ENCODE results near the gene ARMC9.
"Not testable (repeated sequence)": the region's sequence is repeated elsewhere in the genome, so short reads cannot be mapped to it uniquely, and the experiment has no call there.

The ARMC9 gene

DNA sequence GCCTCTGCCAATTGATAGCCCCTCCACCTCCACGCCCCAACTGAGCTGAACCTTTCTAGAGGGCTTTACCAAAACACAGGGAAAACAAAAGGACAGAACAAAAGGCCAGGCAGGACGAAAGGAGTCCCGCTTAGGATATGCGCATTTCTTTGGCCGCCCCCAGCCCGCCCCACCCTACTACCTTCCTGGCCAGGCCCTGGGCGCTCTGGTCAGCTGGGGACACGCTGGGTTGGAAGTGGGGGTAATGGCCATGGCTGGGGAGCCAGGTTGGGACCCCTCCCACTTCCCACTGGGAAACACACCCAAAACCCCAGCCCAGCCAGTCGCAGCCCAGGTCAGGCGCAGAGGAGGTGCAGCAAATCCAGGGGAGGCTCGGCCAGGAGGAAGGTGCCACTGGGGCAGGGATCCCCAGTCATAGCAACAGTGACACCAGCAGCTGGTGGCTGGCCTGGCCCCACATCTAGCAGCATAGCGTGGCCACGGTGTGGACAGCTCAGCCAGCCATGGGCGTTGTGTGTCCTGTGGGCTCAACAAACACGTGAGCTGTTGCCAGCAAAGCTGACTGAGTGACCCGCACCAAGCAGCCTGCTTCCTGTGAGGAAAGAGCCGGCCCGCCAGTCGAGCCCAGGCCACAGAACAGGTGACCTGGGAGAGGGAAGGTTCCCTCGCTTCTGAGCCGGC lies 172.5 kb downstream of the ARMC9 start:
- intact Hi-C loops (cut with DNase I): no loop called here
- peak in 2 of 10 donors; percentile 27 to 75 for DNase-seq

DNA sequence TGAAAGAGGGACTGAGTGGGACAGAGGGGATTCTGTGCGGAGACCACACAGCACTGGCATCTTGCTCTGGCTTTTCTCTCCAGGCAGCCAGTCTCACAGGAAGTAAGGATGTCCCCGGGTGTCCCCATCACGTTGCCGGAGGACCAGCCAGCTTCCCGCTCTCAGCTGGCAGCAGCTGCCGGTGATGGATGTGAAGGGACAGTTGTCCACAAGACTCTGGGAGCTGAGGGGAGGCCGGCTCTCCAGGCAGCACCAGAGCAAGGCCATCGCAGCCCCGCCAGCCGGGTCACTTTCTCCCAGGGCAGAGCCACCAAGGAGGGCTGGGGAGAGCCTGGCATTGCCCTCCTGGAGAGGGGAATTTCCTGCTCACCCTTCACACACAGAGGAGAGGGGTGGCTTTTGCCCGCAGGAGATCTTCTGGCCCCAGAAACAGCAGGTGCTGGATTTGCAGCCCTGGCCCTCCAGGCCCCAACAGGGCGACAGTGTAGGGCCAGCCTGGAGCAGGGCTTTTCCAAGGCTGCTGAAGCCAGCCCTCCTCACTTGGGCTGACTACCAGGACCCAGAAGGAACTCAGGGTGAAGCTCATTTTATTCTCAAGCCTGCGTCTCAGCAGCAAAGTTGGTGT lies 173.1 kb downstream of the ARMC9 start:
- intact Hi-C loops (cut with DNase I): no loop called here
- peak in 8 of 10 donors; percentile 32 to 95 (median 70) for DNase-seq

DNA sequence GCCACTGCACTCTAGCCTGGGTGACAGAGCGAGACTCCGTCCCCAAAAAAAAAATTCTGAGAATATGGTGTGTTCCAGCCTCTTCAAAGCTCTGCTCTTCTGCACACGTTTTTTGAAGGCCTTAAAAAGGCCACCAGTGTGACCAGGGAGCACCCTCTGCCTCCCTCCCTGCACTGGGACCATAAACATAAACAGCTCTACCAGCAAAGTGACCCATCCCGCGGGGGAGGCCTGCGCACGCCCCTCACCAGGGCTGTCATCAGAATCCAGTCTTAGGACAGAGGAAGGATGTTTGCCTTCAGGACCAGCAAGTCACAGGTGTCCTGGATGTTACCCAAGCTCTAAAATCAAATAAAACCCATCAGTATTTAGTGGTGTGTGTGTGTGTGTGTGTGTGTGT lies 173.9 kb downstream of the ARMC9 start:
- intact Hi-C loops (cut with DNase I): no loop called here
- peak in 2 of 10 donors; percentile 29 to 59 for DNase-seq

DNA sequence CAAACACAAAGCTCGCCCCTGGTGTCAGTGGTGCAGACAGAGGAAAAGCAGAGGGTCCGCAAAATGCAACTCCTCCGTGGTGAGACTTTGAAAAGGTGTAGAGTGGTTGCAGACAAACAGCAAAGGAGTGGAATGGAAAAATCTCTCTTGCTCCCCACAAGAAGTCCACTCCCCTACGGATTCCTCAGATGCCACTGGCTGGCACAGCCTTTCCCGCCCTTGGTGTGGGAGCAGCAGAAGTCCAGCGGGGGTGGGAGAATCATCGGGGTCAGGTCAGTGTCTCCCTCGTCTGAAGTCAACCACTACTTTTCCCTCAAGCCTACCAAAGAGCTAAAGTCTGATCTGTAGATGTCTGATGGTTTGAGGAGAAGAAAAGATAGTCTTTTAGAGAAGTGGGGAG lies 174.8 kb downstream of the ARMC9 start:
- intact Hi-C loops (cut with DNase I): no loop called here

DNA sequence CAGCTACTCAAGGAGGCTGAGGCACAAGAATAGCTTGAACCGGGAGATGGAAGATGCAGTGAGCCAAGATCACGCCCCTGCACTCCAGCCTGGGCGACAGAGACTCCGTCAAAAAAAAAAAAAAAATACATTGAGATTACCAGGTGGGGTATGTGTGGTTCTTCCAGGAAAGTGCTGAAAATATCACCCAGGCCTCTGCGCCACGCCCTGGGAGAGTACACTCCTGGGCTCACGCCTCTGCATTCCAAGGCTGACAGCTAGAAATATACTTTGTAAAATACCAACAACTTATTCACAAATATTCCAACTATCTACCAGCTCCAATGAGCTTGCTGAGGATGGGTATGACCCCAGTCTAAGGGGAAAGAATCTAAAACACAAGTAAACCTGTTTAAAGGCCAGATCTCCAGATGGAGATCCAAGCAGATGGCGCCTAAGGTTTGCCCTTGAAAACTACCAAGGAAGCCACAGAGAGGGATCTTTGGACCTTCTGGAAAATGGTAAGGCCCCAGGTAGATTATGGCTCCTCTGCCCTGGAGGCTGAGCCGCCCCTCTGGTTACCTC lies 175.4 kb downstream of the ARMC9 start:
- peak in 1 of 10 donors; percentile 3 for DNase-seq
- intact Hi-C loops (cut with DNase I): no loop called here

More for the DNA sequence above, 174.8 kb downstream of the ARMC9 start:
- DNase-seq: peak in 1 of 10 donors; percentile 29

DNA sequence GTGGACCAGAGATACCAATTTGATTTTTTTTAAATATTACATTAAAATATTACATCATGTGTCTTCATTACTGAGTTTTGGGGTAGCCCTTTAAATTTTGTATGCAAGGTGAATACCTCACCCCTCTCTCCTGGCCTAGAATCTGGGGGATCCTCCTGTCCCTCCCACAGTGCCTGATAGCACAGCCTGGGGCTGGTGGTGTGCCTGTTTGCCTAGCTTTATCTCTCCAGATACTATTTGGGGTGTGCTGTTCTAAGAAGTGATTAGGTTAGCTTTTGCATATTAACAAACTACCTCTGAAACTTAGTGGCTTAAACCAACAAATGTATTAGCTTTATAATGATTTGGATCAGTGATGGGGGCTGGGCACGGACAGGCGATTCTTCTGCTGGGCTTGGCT lies 176.3 kb downstream of the ARMC9 start:
- peak in 1 of 10 donors; percentile 1 for DNase-seq
- intact Hi-C loops (cut with DNase I): no loop called here

DNA sequence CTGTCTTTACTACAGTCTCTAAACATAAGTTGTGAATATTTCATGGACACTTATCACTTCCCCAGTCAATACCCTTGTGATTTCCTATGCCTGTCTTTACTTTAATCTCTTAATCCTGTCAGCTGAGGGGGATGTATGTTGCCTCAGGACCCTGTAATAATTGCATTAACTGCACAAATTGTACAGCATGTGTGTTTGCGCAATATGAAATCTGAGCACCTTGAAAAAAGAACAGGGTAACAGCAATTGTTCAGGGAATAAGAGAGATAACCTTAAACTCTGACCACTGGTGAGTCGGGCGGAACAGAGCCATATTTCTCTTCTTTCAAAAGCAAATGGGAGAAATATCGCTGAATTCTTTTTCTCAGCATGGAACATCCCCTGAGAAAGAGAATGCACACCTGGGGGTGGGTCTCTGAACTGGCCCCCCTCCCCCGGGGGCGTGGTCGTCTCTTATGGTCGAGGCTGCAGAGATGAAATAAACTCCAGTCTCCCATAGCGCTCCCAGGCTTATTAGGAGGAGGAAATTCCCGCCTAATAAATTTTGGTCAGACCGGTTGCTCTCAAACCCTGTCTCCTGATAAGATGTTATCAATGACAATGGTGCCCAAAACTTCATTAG lies 177.7 kb downstream of the ARMC9 start:
- intact Hi-C loops (cut with DNase I): not testable (repeated sequence)
- DNase-seq: peak in 1 of 10 donors; percentile 6

DNA sequence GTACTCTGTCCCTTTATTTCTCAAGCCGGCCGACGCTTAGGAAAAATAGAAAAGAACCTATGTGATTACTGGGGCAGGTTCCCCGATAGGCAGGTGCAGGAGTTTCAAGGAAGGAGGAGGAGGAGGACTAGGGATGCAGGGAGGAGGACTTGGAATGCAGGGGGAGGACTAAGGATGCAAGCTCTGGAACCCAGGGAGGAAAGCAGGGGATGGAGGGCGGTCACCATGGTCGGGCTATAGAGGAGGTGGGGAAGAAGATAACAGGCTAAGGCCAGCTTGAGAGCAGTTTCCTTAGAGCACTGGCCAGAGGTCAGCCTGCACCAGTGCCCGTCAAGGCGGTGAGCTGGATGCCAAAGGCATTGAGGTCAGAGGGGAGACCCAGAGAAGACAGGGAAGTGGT lies 178.4 kb downstream of the ARMC9 start:
- no peak for DNase-seq
- intact Hi-C loops (cut with DNase I): no loop called here

DNA sequence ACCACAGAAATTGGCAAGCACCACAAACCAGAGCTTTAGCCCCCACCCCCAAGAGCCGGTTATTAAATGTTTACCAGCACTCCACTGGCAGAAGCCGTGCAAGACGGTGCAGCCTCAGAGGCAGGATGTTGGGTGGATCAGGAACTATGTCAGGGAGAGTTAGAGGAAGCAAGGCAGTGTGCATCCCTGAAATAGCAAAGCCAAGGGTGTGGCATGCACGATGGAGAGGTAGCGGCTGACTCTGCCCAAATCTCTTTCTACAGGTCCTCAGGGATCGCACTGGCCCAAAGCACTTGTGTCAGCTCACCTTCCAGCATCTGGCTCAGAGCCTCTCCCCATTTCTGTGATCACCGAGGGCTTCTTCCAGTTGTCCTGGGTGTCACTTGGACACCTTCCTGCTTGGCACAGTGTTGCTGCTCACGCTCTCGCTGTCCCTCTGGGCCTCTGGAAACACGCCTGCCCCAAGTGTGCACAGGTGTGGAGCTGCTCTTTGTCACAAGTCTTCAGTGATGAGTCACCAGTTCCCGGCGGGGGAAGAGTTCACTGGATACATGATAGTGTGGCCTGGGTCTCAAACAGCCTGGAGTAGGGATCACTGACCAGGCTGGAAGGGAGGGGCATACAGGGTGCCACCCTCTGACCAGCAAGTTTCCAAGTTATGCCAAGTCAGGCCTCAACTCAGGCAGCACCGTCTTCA lies 179.7 kb downstream of the ARMC9 start:
- intact Hi-C loops (cut with DNase I): no loop called here
- peak in 1 of 10 donors; percentile 25 for DNase-seq

DNA sequence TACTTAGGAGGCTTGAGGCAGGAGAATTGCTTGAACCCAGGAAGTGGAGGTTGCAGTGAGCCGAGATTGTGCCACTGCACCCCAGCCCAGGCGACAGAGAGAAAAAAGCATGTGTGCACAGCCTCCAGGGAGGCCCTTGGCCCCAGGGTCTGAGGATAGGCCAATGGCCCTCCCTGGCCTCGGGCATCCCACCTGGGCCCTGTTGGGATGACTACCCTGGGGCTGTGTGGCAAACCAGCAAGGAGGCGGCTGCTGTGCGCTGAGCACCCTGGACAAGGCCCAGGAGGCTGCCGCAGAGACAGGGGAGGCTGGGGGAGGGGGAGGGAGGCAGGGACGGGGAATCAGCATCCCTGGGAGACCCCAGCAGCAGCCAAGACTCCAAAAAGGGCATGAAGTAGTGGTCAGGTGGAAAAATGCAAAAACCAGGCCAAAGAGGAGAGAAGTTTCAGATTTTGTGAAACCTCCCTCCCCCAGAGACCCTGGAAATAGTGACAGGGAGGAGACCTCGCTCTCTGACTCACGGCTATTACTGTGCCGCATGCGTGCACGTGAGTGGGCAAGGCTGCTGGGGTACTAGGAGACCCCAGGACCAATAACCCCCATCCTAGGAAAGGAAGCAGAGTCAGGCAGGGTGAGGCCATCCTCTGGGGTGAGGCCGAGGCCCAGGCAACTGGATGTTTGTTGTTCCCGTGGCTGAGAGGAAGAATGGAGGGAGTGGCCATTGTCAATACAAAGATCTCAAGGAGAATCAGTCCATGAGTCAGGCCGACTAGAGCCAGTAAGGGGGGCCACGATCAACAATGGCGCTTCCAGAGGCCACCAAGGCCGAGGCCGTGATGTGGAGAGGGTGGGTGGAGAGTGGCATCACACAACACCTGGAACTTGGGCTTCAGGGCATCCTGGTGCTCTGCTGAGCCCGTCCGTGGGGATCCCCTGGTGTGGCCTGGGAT lies 181.1 kb downstream of the ARMC9 start:
- intact Hi-C loops (cut with DNase I): no loop called here
- DNase-seq: peak in 4 of 10 donors; percentile 43 to 90 (median 56)

DNA sequence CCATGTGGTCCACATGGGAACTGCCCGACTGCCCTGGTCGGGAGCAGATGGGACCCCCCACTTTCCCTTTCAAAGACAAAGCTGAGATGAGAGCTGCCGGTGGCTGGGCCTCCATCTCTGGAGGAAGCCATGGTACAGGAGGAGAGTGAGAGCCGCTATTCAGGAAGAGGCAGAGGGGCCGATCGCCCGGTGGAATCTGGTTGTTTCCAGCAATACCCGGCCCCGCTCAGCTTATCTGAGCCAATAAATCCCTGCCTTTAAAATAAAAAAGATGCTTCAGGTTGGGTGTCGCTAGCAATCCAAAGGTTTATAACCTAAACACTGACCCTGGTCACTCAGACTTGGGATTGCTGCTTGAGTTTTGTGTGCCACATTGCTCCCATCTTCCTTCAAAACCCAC lies 181.9 kb downstream of the ARMC9 start:
- intact Hi-C loops (cut with DNase I): no loop called here
- DNase-seq: no peak

DNA sequence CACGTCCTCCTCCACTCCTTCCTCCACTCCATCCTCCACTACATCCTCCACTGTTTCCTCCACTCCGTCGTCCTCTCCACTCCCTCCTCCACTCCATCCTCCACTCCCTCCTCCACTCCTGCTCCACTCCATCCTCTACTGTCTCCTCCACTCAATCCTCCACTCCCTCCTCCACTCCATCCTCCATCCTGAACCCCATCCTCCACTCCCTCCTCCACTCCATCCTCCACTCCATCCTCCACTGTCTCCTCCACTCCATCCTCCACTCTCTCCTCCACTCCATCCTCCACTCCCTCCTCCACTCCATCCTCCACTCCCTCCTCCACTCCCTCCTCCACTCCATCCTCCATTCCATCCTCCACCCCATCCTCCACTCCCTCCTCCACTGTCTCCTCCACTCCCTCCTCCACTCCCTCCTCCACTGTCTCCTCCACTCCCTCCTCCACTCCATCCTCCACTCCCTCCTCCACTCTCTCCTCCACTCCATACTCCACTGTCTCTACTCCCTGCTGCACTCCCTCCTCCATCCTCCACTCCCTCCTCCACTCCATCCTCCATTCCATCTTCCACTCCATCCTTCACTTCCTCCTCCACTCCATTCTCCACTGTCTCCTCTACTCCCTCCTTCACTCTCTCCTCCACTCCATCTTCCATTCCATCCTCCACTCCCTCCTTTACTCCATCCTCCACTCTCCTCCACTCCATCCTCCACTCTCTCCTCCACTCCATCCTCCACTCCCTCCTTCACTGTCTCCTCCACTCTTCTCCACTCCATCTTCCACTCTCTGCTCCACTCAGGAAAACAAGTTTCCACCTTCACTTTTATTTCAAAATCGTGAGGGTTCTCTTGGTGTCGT lies 182.8 kb downstream of the ARMC9 start:
- no peak for DNase-seq
- intact Hi-C loops (cut with DNase I): no loop called here

DNA sequence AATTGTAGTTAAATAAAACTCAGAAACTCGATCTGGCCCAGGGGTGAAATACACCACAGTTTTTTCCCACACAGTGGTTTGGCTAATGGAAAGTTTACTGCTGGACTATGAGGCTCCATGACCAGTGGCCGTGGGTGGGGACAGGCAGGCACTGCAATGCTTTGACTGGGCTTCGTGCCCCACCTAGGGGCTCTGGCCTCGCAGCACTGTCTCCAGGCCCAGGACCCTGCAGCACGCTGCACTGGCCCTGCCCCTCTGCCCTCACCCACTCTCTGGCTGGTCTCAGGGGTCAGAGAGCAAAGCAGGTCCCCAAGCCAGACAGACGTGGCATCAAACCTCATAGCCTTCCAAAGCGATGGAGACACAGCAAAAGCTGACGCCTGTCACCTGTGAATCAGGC lies 183.7 kb downstream of the ARMC9 start:
- intact Hi-C loops (cut with DNase I): no loop called here

DNA sequence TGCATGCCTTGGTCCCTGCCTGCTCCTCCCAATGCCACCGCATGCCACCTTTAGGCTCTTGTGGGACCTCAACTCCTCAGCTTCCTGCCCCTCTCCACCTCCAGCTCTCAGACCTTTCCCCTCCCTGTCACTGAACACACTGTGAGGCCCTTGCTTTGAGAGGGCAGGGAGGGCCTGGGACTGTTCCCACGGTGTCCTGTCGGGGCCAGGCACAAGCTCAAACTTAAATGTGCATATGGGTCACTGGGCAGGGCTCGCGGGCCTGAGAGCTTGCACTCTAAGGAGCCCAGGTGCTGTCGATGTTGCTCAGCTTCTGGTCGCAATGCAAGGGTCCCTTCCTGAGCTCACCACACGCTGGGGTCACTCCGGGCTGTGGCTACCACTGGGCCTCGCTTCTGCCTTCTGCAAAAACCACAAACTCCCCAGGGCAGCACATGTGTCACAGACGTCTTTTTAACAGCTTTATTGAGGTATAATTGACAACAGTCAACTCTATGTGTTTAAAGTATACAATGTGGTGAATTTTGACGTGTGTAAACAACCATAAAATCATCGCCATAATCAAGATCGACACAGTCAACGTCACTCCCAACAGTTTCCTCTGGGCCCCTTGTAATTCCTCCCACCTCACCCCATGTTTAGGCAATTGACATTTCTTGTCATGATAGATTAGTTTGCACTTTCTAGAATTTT lies 185.1 kb downstream of the ARMC9 start:
- intact Hi-C loops (cut with DNase I): no loop called here
- peak in 1 of 10 donors; percentile 43 for DNase-seq

More for the DNA sequence above, 183.7 kb downstream of the ARMC9 start:
- DNase-seq: peak in 1 of 10 donors; percentile 23

DNA sequence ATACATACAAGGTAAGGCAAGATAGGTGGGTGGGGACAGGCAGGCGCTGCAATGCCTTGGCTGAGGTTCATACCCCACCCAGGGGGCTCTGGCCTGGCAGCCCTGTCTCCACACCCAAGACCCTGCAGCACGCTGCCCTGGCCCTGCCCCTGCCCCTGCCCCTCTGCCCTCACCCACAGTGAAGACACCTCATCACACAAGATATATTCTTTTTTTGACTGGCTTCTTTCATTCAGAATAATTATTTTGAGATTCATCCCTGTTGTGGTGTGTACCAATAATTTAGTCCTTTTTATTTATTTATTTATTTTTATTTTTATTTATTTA lies 185.6 kb downstream of the ARMC9 start:
- intact Hi-C loops (cut with DNase I): no loop called here
- peak in 1 of 10 donors; percentile 37 for DNase-seq

DNA sequence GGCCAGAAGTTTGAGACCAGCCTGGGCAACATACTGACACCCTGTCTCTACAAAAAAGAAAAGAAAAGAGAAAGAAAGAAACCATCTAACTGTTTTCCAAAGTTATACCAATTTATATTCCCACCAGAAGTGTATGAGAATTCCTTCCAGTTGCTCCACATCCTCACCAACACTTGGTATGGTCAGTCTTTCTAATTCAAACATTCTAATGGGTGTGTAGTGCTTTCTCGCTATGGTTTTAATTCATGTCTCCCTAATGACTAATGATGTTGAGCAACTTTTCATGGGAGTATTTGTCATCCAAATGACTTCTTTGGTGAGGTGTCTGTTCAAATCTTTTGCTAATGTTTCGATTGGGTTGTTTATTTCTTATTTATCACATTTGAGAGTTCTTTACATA lies 186.5 kb downstream of the ARMC9 start:
- intact Hi-C loops (cut with DNase I): no loop called here
- DNase-seq: no peak

DNA sequence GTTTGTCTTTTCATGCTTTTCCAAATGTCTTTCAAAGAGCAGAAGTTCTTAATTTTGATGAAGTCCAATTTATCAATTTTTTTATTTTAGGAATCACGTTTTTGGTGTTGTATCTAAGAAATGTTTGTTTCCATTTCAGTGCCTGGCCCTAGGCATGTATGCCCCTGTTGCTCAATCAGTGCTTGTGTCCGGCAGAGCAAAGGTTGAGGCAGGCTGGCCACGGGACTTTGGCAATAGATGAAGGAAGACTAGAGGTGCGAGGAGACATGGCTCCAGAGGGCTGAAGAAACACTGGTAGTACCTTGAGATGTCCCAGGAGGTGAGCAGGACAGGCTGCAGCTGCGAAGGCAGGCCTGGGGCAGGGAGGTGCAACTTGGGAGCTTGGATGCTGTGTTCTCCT lies 187.0 kb downstream of the ARMC9 start:
- DNase-seq: peak in 1 of 10 donors; percentile 16
- intact Hi-C loops (cut with DNase I): no loop called here

DNA sequence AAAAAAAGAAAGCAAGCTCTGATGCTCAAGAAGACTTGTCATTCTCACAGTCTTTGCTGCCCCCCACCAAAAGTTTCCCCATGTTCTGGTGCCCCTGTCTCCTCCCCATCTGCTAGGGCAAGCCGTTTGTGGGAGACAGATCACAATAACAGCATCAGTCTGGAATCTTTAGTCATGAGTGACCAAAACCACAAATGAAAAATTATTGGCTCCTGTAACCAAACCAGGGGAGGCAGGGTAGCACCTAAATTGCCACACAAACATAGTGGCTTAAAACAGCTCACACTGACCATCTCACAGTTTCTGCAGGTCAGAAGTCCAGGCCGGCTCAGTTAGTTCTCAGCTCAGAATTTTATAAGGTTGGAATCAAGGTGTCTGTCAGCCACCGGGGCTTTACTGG lies 188.0 kb downstream of the ARMC9 start:
- intact Hi-C loops (cut with DNase I): no loop called here
- DNase-seq: no peak

All from posterior cingulate gyrus (tissue), 11 donors.